GM18907 (cell line): ENCODE results near the gene RAD51.

Experiments
- ATAC-seq: cut with Tn5 transposase; IDR thresholded peaks from one replicate; pipeline ENCODE4 v1.9.1; 2021; ENCODE audit warnings: mild to moderate bottlenecking, moderate library complexity; ENCODE audit not compliant: unreplicated experiment

Gene RAD51

DNA sequence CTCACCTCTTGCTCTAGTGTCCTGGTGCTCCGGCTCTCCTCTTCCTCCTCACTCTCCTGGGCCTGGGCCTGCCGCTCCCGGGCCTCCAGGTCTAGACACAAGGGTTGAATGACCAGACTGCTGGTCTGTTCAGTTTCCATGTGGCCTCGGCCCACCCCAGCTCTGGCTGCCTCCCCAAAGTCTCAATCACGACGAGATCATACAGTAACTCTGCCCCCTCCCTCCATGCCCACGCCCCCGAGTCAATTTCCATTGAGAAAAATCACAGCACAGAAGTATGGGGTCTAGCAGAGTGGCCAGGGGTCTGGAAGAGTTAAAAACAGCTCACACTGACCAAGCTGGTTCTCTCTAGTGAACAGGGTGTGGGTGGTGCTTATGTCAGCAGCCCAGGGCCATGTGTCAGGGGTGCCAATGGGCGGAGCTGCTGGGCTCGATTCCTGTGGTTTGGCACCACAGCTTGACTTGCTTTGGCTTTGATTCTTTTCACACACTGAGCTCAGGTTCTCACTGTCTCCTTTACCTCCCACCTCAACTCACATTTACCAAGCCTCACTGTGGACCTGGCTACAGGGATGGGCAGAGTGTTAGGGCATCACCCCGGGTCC is 81.7 kb downstream of the RAD51 start:
- ATAC-seq = no peak
